ENCODE measurements around the gene DHCR24. TPM values are rescaled to one million over a fixed set of nuclear protein-coding genes. Genes with fewer than 3 reads are reported as not detected.

DHCR24 gene
- total and polyA plus RNA-seq, 2 donors (not counting 1 experiment from before 2014, with no cell fraction given) = 5.2 to 13.3 TPM

DNA sequence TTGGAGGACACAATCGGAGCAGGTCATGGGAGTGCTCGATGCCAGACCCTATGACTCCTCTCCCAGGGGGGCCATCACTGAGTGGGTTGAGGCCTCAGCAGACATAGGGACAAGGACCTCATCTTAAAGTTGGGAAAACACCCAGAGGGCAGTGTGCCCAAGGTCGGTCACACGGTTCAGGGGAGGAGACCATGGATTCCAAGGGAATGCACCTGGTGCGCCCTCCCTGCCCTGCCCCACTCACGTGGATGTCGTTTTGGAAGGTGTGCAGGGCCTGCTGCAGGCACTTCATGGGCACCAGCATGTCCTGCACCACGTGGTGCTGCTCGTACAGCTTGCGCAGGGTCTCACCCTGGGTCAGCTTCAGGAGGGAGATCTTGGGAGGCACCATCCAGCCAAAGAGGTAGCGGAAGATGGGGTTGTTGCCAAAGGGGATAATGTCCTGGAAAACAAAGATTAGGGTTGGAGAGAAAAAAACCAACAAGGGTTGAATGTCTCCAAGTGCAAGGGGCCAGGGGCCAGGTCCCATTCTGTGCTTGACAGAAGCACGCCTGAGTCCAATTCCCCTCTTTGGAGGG, 33.1 kb downstream of the DHCR24 start:
- H3K36me3 ChIP-seq (replicated peaks in 1 of 2; ENCODE audit: control extremely low read depth in 1 of 2, control insufficient read depth in 1 of 2, extremely low read depth in 1 of 2, insufficient read depth in 2 of 2, low read length in 1 of 2) = no peaks in the 10 kb centered on the region
- TF ChIP-seq EZH2 (IDR thresholded peaks at IDR 0.05; ENCODE audit: borderline replicate concordance, insufficient read depth, low read depth, low read length, poor library complexity, severe bottlenecking) = no peak
- TF ChIP-seq, protein P1, sequence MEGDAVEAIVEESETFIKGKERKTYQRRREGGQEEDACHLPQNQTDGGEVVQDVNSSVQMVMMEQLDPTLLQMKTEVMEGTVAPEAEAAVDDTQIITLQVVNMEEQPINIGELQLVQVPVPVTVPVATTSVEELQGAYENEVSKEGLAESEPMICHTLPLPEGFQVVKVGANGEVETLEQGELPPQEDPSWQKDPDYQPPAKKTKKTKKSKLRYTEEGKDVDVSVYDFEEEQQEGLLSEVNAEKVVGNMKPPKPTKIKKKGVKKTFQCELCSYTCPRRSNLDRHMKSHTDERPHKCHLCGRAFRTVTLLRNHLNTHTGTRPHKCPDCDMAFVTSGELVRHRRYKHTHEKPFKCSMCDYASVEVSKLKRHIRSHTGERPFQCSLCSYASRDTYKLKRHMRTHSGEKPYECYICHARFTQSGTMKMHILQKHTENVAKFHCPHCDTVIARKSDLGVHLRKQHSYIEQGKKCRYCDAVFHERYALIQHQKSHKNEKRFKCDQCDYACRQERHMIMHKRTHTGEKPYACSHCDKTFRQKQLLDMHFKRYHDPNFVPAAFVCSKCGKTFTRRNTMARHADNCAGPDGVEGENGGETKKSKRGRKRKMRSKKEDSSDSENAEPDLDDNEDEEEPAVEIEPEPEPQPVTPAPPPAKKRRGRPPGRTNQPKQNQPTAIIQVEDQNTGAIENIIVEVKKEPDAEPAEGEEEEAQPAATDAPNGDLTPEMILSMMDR (IDR thresholded peaks at IDR 0.05) = no peak
- 92% methylated on average over 12 of the region's 12 CpGs for WGBS (ENCODE audit: insufficient coverage)
- no peaks in the 10 kb centered on the region for H3K9me3 Mint-ChIP-seq (ENCODE audit: insufficient read depth)
- intact Hi-C loops (cut with micrococcal nuclease) = no loop called here
- DNase-seq = no peak
- H3K9me3 ChIP-seq (ENCODE audit: control extremely low read depth in 1 of 3, control insufficient read depth in 2 of 3, insufficient read depth in 1 of 3, low read length in 2 of 3) = no peaks in the 10 kb centered on the region
- no peak overlapping the region for H3K9ac ChIP-seq (ENCODE audit: low read length)
- no peaks in the 10 kb centered on the region for H4K20me1 ChIP-seq (ENCODE audit: control insufficient read depth, insufficient read depth, low read length, poor library complexity, severe bottlenecking)
- no peaks in the 10 kb centered on the region for H3K27me3 ChIP-seq (replicated peaks in 1 of 4; ENCODE audit: control extremely low read depth in 1 of 4, control insufficient read depth in 3 of 4, insufficient read depth in 4 of 4, low read length in 3 of 4)
- no peak overlapping the region for H3K27ac Mint-ChIP-seq
- no peaks in the 10 kb centered on the region for H3K79me2 ChIP-seq (ENCODE audit: control insufficient read depth, insufficient read depth, low read length)
- H3K27ac ChIP-seq (ENCODE audit: low read length in 2 of 2) = no peak overlapping the region
- ATAC-seq (ENCODE audit: low read depth) = no peak
- no peak overlapping the region for H2AFZ ChIP-seq (ENCODE audit: insufficient read depth, low read depth, low read length, poor library complexity, severe bottlenecking)
- no peak overlapping the region for H3K4me3 ChIP-seq (ENCODE audit: control extremely low read depth in 1 of 5, extremely low read depth in 1 of 5, insufficient read depth in 1 of 5, low read depth in 2 of 5, low read length in 4 of 5)
- no peak overlapping the region for H3K4me3 Mint-ChIP-seq
- no peaks in the 10 kb centered on the region for H3K4me1 ChIP-seq (ENCODE audit: control insufficient read depth in 2 of 2, insufficient read depth in 2 of 2, low read length in 2 of 2)
- CTCF ChIA-PET = no interaction called here
- H3K27me3 Mint-ChIP-seq = no peaks in the 10 kb centered on the region
- no peaks in the 10 kb centered on the region for H3K4me1 Mint-ChIP-seq
- POLR2A ChIA-PET = no interaction called here
- no peak overlapping the region for H3K4me2 ChIP-seq (replicated peaks; ENCODE audit: low read depth, low read length, poor library complexity, severe bottlenecking)

DNA sequence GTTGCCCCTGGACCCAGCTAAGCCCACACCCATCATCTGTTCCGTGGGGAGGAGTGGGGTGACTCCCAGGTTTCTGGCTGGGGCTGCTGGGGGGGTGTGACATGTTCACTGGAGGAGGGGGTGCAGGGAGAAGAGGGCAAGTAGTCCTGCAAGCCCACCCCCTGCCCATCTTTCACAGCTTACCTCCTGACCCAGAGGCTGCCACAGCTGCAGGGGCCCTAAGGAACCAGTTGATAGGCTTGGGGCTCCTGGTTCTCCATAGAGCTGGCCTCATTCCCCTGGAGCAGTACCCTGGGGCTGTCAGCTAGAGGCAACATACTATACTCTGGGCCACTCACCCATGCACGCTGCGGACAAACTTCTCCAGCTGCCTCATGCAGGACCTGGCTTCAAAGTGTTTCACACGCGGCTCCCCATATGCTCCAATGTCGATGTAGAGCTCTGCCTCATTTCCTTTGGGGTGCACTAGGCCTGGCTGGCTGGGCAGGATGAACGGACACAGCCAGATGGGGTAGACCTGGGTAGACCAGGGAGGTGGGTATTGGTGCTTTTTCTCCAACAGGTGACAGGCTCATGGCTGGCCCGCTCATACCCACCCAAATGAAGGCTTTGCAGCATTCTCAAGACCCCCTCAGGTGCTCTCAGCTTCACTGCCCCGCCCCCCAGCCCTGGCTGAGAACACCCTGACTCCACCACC, 33.8 kb downstream of the DHCR24 start:
- no peak for TF ChIP-seq EZH2 (IDR thresholded peaks at IDR 0.05; ENCODE audit: borderline replicate concordance, insufficient read depth, low read depth, low read length, poor library complexity, severe bottlenecking)
- TF ChIP-seq, protein P1 (IDR thresholded peaks at IDR 0.05) = no peak
- WGBS (ENCODE audit: insufficient coverage) = 97% methylated on average over 5 of the region's 9 CpGs
- CTCF ChIA-PET = interaction anchor here (0.7 kb wide), 1 partner anchor 93 kb away, joined by 3 read pairs; no protein-coding TSS in a partner anchor
- Histone ChIP-seq H3K4me1 (ENCODE audit: control insufficient read depth in 2 of 2, insufficient read depth in 2 of 2, low read length in 2 of 2) (no peaks in the 10 kb centered on the region), H3K4me3 (ENCODE audit: control extremely low read depth in 1 of 5, extremely low read depth in 1 of 5, insufficient read depth in 1 of 5, low read depth in 2 of 5, low read length in 4 of 5) (no peak overlapping the region), H3K27me3 (replicated peaks in 1 of 4; ENCODE audit: control extremely low read depth in 1 of 4, control insufficient read depth in 3 of 4, insufficient read depth in 4 of 4, low read length in 3 of 4) (no peaks in the 10 kb centered on the region), H3K4me2 (replicated peaks; ENCODE audit: low read depth, low read length, poor library complexity, severe bottlenecking) (no peak overlapping the region), H3K79me2 (ENCODE audit: control insufficient read depth, insufficient read depth, low read length) (no peaks in the 10 kb centered on the region), H3K9ac (ENCODE audit: low read length) (no peak overlapping the region), H3K27ac (ENCODE audit: low read length in 2 of 2) (no peak overlapping the region), H2AFZ (ENCODE audit: insufficient read depth, low read depth, low read length, poor library complexity, severe bottlenecking) (no peak overlapping the region), H4K20me1 (ENCODE audit: control insufficient read depth, insufficient read depth, low read length, poor library complexity, severe bottlenecking) (no peaks in the 10 kb centered on the region), H3K36me3 (replicated peaks in 1 of 2; ENCODE audit: control extremely low read depth in 1 of 2, control insufficient read depth in 1 of 2, extremely low read depth in 1 of 2, insufficient read depth in 2 of 2, low read length in 1 of 2) (no peaks in the 10 kb centered on the region), H3K9me3 (ENCODE audit: control extremely low read depth in 1 of 3, control insufficient read depth in 2 of 3, insufficient read depth in 1 of 3, low read length in 2 of 3) (no peaks in the 10 kb centered on the region)
- H3K4me3 Mint-ChIP-seq = no peak overlapping the region
- ATAC-seq (ENCODE audit: low read depth) (no peak), DNase-seq (no peak)
- H3K27ac Mint-ChIP-seq = no peak overlapping the region
- no peaks in the 10 kb centered on the region for H3K4me1 Mint-ChIP-seq
- intact Hi-C loops (cut with micrococcal nuclease) = no loop called here
- H3K27me3 Mint-ChIP-seq = no peaks in the 10 kb centered on the region
- H3K9me3 Mint-ChIP-seq (ENCODE audit: insufficient read depth) = no peaks in the 10 kb centered on the region
- POLR2A ChIA-PET = no interaction called here
